A673 (cell line): ENCODE results near the gene MZB1. TPM values are rescaled to one million over a fixed set of nuclear protein-coding genes. Genes with fewer than 3 reads are reported as not detected.

Experiments
- BruUV-seq: library from RNA; stranded (reverse); fragments of 400-500 nt; replicated peaks from 2 replicates; lab custom pipeline; 2021; lab: Mats Ljungman, UMichigan
- CTCF ChIA-PET: fragments of 300-600 bp; sonication (Branson Sonifier 250); formaldehyde crosslinking; loops from one replicate; lab custom pipeline; 2022; ENCODE audit warnings: antibody characterized with exemption; lab: Charles Lee
- POLR2A ChIA-PET: fragments of 300-600 bp; sonication (Branson Sonifier 250); formaldehyde crosslinking; loops from one replicate; lab custom pipeline; 2022; ENCODE audit warnings: antibody characterized with exemption; ENCODE audit not compliant: low non-redundant PET; lab: Charles Lee
- DNase-seq: peaks from one replicate; pipeline ENCODE4 v3.0.0-alpha.2; 2015; ENCODE audit warnings: low spot score
- H3K27ac ChIP-seq: fragments of 200-600 bp; sonication (generic); 2 replicates; pipeline ENCODE4 v1.5.1; 2016; ENCODE audit warnings: mixed run types, low read depth, mild to moderate bottlenecking, mixed read lengths, antibody characterized with exemption, low read length; ENCODE audit not compliant: poor library complexity, severe bottlenecking
- H3K27me3 ChIP-seq: fragments of 200-600 bp; sonication (generic); replicated peaks from 2 replicates; pipeline ENCODE4 v1.6.1; 2017; ENCODE audit warnings: mixed run types, low read depth, mild to moderate bottlenecking, mixed read lengths, antibody characterized with exemption, low read length; ENCODE audit not compliant: insufficient read depth, poor library complexity
- H3K36me3 ChIP-seq: fragments of 200-600 bp; sonication (generic); 2 replicates; pipeline ENCODE4 v1.6.1; 2016; ENCODE audit warnings: mixed run types, mild to moderate bottlenecking, mixed read lengths, antibody characterized with exemption, low read length; ENCODE audit not compliant: insufficient read depth, poor library complexity, severe bottlenecking
- H3K4me1 ChIP-seq: fragments of 200-600 bp; sonication (generic); 2 replicates; pipeline ENCODE4 v1.6.1; 2017; ENCODE audit warnings: mixed run types, mild to moderate bottlenecking, mixed read lengths, antibody characterized with exemption, low read length; ENCODE audit not compliant: insufficient read depth, poor library complexity, severe bottlenecking
- H3K4me3 ChIP-seq: fragments of 200-600 bp; sonication (generic); 2 replicates; pipeline ENCODE4 v1.5.1; 2016; ENCODE audit warnings: low read depth, mixed run types, mild to moderate bottlenecking, mixed read lengths, low read length; ENCODE audit not compliant: poor library complexity, severe bottlenecking
- H3K9me3 ChIP-seq: fragments of 200-600 bp; sonication (generic); 2 replicates; pipeline ENCODE4 v1.6.1; 2016; ENCODE audit warnings: mixed run types, low read depth, mild to moderate bottlenecking, mixed read lengths, antibody characterized with exemption, low read length; ENCODE audit not compliant: poor library complexity, severe bottlenecking
- EZH2 ChIP-seq: fragments of 200-600 bp; sonication (generic); IDR thresholded peaks from 2 replicates; pipeline ENCODE4 v1.6.1; 2017; ENCODE audit warnings: borderline replicate concordance, low read depth, mild to moderate bottlenecking, mixed read lengths, antibody characterized with exemption, low read length; ENCODE audit not compliant: poor library complexity, severe bottlenecking
- intact Hi-C: fragments of 100-400 bp; cut with micrococcal nuclease; formaldehyde crosslinking; loops from one replicate; pipeline ENCODE4 v1.10.0; 2022; ENCODE audit not compliant: unreplicated experiment
- total RNA-seq: library from RNA; stranded (reverse); gene quantifications from 2 replicates; pipeline ENCODE4 v1.2.3, GENCODE V29; 2021
- TF ChIP-seq, protein P1 (sequence below): fragments of 300-800, 200-600 bp; sonication (generic); conservative IDR thresholded peaks from 2 replicates; pipeline ENCODE4 v1.5.1; 2017; ENCODE audit warnings: low read depth, mild to moderate bottlenecking, antibody characterized with exemption, low read length, moderate library complexity, mixed read lengths

MZB1 gene
- total RNA-seq, 1 experiment from 2014 or later: not detected

DNA sequence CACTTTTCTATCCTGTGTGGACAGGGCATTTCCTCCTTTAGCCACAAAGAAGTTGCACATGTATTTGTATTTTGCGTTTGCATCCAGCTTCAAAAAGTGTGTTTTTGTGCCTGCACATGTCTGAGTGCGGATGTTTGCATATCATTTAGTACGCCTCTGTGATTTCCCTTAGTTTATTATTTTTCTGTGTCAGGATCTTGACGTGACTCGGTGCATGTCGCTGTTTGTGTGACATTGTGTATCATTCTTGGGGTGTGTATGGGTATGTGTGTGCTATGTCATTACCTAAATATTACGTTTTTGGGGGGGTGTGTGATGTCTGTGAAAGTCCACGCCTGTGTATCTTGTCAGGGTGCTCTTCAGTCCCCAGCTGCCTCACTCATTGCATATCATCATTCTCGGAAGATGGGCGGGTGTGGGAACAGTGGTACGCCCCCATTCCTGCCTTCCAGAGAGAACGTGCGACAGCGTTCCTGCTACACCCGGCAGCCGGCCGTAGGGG is 48.5 kb downstream of the MZB1 start:
- TF ChIP-seq, protein P1, sequence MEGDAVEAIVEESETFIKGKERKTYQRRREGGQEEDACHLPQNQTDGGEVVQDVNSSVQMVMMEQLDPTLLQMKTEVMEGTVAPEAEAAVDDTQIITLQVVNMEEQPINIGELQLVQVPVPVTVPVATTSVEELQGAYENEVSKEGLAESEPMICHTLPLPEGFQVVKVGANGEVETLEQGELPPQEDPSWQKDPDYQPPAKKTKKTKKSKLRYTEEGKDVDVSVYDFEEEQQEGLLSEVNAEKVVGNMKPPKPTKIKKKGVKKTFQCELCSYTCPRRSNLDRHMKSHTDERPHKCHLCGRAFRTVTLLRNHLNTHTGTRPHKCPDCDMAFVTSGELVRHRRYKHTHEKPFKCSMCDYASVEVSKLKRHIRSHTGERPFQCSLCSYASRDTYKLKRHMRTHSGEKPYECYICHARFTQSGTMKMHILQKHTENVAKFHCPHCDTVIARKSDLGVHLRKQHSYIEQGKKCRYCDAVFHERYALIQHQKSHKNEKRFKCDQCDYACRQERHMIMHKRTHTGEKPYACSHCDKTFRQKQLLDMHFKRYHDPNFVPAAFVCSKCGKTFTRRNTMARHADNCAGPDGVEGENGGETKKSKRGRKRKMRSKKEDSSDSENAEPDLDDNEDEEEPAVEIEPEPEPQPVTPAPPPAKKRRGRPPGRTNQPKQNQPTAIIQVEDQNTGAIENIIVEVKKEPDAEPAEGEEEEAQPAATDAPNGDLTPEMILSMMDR: no peak
- TF ChIP-seq EZH2: no peak
- BruUV-seq: no TSS peak
- CTCF ChIA-PET: no interaction called here
- Histone ChIP-seq H3K4me1 (peaks cover 12% of the 10 kb centered on the region), H3K4me3 (peak overlapping the region; percentile 74), H3K27ac (peak overlapping the region; percentile 99), H3K36me3 (peaks cover 4% of the 10 kb centered on the region), H3K27me3 (no peaks in the 10 kb centered on the region), H3K9me3 (no peaks in the 10 kb centered on the region)
- POLR2A ChIA-PET: no interaction called here
- DNase-seq: no peak
- intact Hi-C loops: no loop called here

DNA sequence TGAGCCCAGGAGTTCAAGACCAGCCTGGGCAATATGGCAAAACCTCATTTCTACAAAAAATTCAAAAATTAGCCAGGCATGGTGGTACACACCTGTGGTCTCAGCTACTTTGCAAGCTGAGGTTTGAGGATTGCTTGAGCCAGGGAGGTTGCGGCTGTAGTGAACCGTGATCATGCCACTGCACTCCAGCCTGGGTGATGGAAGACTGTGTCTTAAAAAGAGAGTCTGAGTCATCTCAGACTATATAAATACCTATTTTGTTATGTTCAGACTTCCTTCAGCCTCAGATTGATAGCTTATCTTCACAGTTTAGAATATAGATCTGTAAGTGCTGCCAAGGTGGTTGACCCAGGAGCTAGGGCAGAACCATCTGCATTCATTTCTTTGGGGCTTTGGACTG is 49.7 kb downstream of the MZB1 start:
- POLR2A ChIA-PET: no interaction called here
- intact Hi-C loops: no loop called here
- Histone ChIP-seq H3K27ac (no peak overlapping the region), H3K9me3 (no peaks in the 10 kb centered on the region), H3K4me3 (no peak overlapping the region), H3K27me3 (no peaks in the 10 kb centered on the region), H3K36me3 (peaks cover 4% of the 10 kb centered on the region), H3K4me1 (peaks cover 12% of the 10 kb centered on the region)
- CTCF ChIA-PET: no interaction called here
- BruUV-seq: no TSS peak
- TF ChIP-seq, protein P1: no peak
- TF ChIP-seq EZH2: no peak
- no peak for DNase-seq

Other genes starting within 250 kb of the MZB1 start
- gene SIL1, start 191.5 kb downstream of the MZB1 start, total RNA-seq: 18.7 and 22.0 TPM in 2 replicates
- 286 and 299 TPM in 2 replicates for gene MATR3, start 96.2 kb downstream of the MZB1 start, total RNA-seq
- 95.0 and 108 TPM in 2 replicates for gene PAIP2, start 48.1 kb downstream of the MZB1 start, total RNA-seq
- not detected in 2 replicates for gene SLC23A1, start 6.6 kb downstream of the MZB1 start, total RNA-seq
- gene PROB1, start 5.2 kb upstream of the MZB1 start, total RNA-seq: 0.82 and 1.0 TPM in 2 replicates
- 4.0 and 4.2 TPM in 2 replicates for gene SPATA24, start 14.2 kb upstream of the MZB1 start, total RNA-seq
- gene DNAJC18, start 49.6 kb upstream of the MZB1 start, total RNA-seq: 16.7 and 21.1 TPM in 2 replicates
- 1.1 and 1.6 TPM in 2 replicates for gene ECSCR, start 72.8 kb upstream of the MZB1 start, total RNA-seq
- gene SMIM33, start 81.1 kb upstream of the MZB1 start, total RNA-seq: not detected in 2 replicates
- gene STING1, start 92.8 kb upstream of the MZB1 start, total RNA-seq: 29.4 and 30.7 TPM in 2 replicates
- gene UBE2D2, start 171.4 kb upstream of the MZB1 start, total RNA-seq: 186 and 202 TPM in 2 replicates